Right lobe of liver (tissue), 6 donors: ENCODE data around the gene BEGAIN. TPM values are rescaled to one million over a fixed set of nuclear protein-coding genes. Genes with fewer than 3 reads are reported as not detected.

Experiments
- ATAC-seq, 4 donors: fragments of 200-7000 bp; cut with Tn5 transposase; one replicate each; pipeline ENCODE4 v1.9.1; 2020; ENCODE audit warnings: mild to moderate bottlenecking in 4 of 4, moderate library complexity in 4 of 4
- DNase-seq, 3 donors: peaks; one replicate each; pipeline ENCODE4 v3.0.0-alpha.2; 2020
- H3K27ac ChIP-seq, 3 donors: fragments of 200-600 bp; one replicate each; pipeline ENCODE4 v1.8.0; 2022
- H3K27me3 ChIP-seq, 2 donors: fragments of 200-600 bp; one replicate each; pipeline ENCODE4 v1.8.0; 2022
- H3K36me3 ChIP-seq, 4 donors: fragments of 200-600 bp; sonication (generic) in 1 of 4; one replicate each; pipeline versions ENCODE4 v1.5.1 to v1.8.0; 2017 to 2022; ENCODE audit warnings: control low read depth in 1 of 4
- H3K4me1 ChIP-seq, 4 donors: fragments of 200-600 bp; sonication (generic) in 1 of 4; one replicate each; pipeline versions ENCODE4 v1.5.1 to v1.8.0; 2017 to 2022; ENCODE audit warnings: control low read depth in 1 of 4
- H3K4me3 ChIP-seq, 3 donors: fragments of 200-600 bp; one replicate each; pipeline ENCODE4 v1.8.0; 2022
- H3K9me3 ChIP-seq, 4 donors: fragments of 200-600 bp; sonication (generic) in 1 of 4; one replicate each; pipeline versions ENCODE4 v1.5.1 to v1.8.0; 2017 to 2022; ENCODE audit warnings: control low read depth in 1 of 4
- CTCF ChIP-seq, 4 donors: fragments of 200-600 bp in 3 of 4; fragments of 450-650 bp in 1 of 4; IDR thresholded peaks; one replicate each; pipeline versions ENCODE4 v1.5.1 to v1.8.0; 2016 to 2022; ENCODE audit warnings: antibody characterized with exemption in 4 of 4, mild to moderate bottlenecking in 2 of 4
- POLR2A ChIP-seq: fragments of 450-650 bp; IDR thresholded peaks from one replicate; pipeline ENCODE4 v1.6.1; 2017; ENCODE audit warnings: antibody characterized with exemption, mild to moderate bottlenecking
- WGBS: methylation state at CpG from one replicate; pipeline ENCODE4 v1.1.6; 2018; ENCODE audit warnings: low coverage, low lambda C conversion rate; ENCODE audit not compliant: insufficient coverage; ENCODE audit errors: missing lambda C conversion rate; 5-methylcytosine and 5-hydroxymethylcytosine counted together
- intact Hi-C, 2 donors: fragments of 100-400 bp; cut with DNase I; formaldehyde crosslinking; loops; one replicate each; pipeline versions ENCODE4 v1.11.2 to v1.14.1; 2022
- total RNA-seq, 6 experiments: library from RNA; depleted of rRNA in 2 of 6; stranded (reverse); fragments of >200 nt in 2 of 6; fragmentation: NEBNext Ultra II Directional in 3 of 6; extraction: Animal tissue kit (Norgen Biotek cat#: 25700) in 3 of 6; gene quantifications; one replicate each; pipeline versions ENCODE4 v1.1.0 to v1.2.4, GENCODE V29; 2016 to 2023
- donor health status: DM: no; HTN: yes; CAD: no.
- donor health status: DM: no; HTN: no; CAD: no.
- donor health status: DM: no; HTN: no; CAD: no.
- donor health status: DM: no; HTN: yes; CAD: no.
- donor health status: DM: no; HTN: yes; CAD: no.

BEGAIN gene
- total RNA-seq, 6 experiments from 2014 or later: 0.12 to 0.61 (median 0.34) TPM

- H3K27ac ChIP-seq: no peak overlapping the region
- H3K4me3 ChIP-seq: no peak overlapping the region
- no peaks in the 10 kb centered on the region for H3K27me3 ChIP-seq
- no peak for ATAC-seq
- no peak for TF ChIP-seq CTCF (IDR thresholded peaks at IDR 0.05)
- TF ChIP-seq POLR2A: no peak
- H3K4me1 ChIP-seq: no peaks in the 10 kb centered on the region
- DNase-seq: no peak
- WGBS: 100% methylated on average over 2 of the region's 7 CpGs
- no peaks in the 10 kb centered on the region for H3K36me3 ChIP-seq
- no peaks in the 10 kb centered on the region for H3K9me3 ChIP-seq
- intact Hi-C loops: no loop called here
Observed at GRCh38 chr14:100503251-100503650, 84.0 kb downstream of the BEGAIN start.

- no peaks in the 10 kb centered on the region for H3K27me3 ChIP-seq
- no peak for ATAC-seq
- no peaks in the 10 kb centered on the region for H3K36me3 ChIP-seq
- no peak overlapping the region for H3K27ac ChIP-seq
- no peaks in the 10 kb centered on the region for H3K9me3 ChIP-seq
- DNase-seq: no peak
- no peak for TF ChIP-seq CTCF (IDR thresholded peaks at IDR 0.05)
- no peak for TF ChIP-seq POLR2A
- no peak overlapping the region for H3K4me3 ChIP-seq
- no peaks in the 10 kb centered on the region for H3K4me1 ChIP-seq
- intact Hi-C loops: no loop called here
- 96% methylated on average over 4 of the region's 10 CpGs for WGBS
Observed at GRCh38 chr14:100502622-100503220, 84.5 kb downstream of the BEGAIN start.

GRCh38 chr14:100500128-100500527, 87.1 kb downstream of the BEGAIN start:
- intact Hi-C loops: no loop called here
- no peak overlapping the region for H3K4me3 ChIP-seq
- DNase-seq (no peak), ATAC-seq (no peak)
- no peaks in the 10 kb centered on the region for H3K4me1 ChIP-seq
- H3K27me3 ChIP-seq: no peaks in the 10 kb centered on the region
- TF ChIP-seq POLR2A (no peak), CTCF (IDR thresholded peaks at IDR 0.05) (no peak)
- H3K9me3 ChIP-seq: no peaks in the 10 kb centered on the region
- WGBS: 81% methylated on average over 4 of the region's 9 CpGs
- no peak overlapping the region for H3K27ac ChIP-seq
- H3K36me3 ChIP-seq: no peaks in the 10 kb centered on the region

GRCh38 chr14:100498068-100498467, 89.1 kb downstream of the BEGAIN start:
- intact Hi-C loops: no loop called here
- no peak overlapping the region for H3K27ac ChIP-seq
- no peak overlapping the region for H3K4me3 ChIP-seq

More at GRCh38 chr14:100498068-100498467, 89.1 kb downstream of the BEGAIN start:
- ATAC-seq (no peak), DNase-seq (no peak)
- no peaks in the 10 kb centered on the region for H3K36me3 ChIP-seq
- H3K27me3 ChIP-seq: no peaks in the 10 kb centered on the region
- 89% methylated on average over 8 of the region's 9 CpGs for WGBS
- H3K9me3 ChIP-seq: no peaks in the 10 kb centered on the region
- no peak for TF ChIP-seq POLR2A
- no peak for TF ChIP-seq CTCF (IDR thresholded peaks at IDR 0.05)
- H3K4me1 ChIP-seq: no peaks in the 10 kb centered on the region
